Lower lobe of right lung (tissue), 2 donors: ENCODE measurements around the gene HACD1. TPM values are rescaled to one million over a fixed set of nuclear protein-coding genes. Genes with fewer than 3 reads are reported as not detected.
A peak's percentile ranks its signal among the peaks of the same experiment; 100 is the strongest.

Experiments used
- ATAC-seq, 2 donors: fragments of 200-7000 bp; cut with Tn5 transposase; one replicate each; pipeline ENCODE4 v1.9.1; 2020 to 2022; ENCODE audit warnings: mild to moderate bottlenecking in 2 of 2, moderate library complexity in 2 of 2
- DNase-seq: peaks from one replicate; pipeline ENCODE4 v3.0.0-alpha.2; 2020
- H3K27ac ChIP-seq: fragments of 200-600 bp; one replicate; pipeline ENCODE4 v1.8.0; 2022
- H3K27me3 ChIP-seq: fragments of 200-600 bp; one replicate; pipeline ENCODE4 v1.8.0; 2022; ENCODE audit warnings: low read depth
- H3K36me3 ChIP-seq: fragments of 200-600 bp; one replicate; pipeline ENCODE4 v1.8.0; 2022; ENCODE audit warnings: mild to moderate bottlenecking
- H3K4me1 ChIP-seq: fragments of 200-600 bp; one replicate; pipeline ENCODE4 v1.8.0; 2022
- H3K4me3 ChIP-seq: fragments of 200-600 bp; one replicate; pipeline ENCODE4 v1.8.0; 2022; ENCODE audit warnings: mild to moderate bottlenecking
- H3K9me3 ChIP-seq: fragments of 200-600 bp; one replicate; pipeline ENCODE4 v1.8.0; 2022
- intact Hi-C: fragments of 100-400 bp; cut with DNase I; formaldehyde crosslinking; loops from one replicate; pipeline ENCODE4 v1.11.0; 2022
- total RNA-seq: library from RNA; stranded (reverse); fragmentation: NEBNext Ultra II Directional; extraction: Animal tissue kit (Norgen Biotek cat#: 25700); gene quantifications from one replicate; pipeline ENCODE4 v1.2.1, GENCODE V29; 2021
- TF ChIP-seq, protein P1 (sequence below): fragments of 200-600 bp; IDR thresholded peaks from one replicate; pipeline ENCODE4 v1.8.0; 2022; ENCODE audit warnings: antibody characterized with exemption, mild to moderate bottlenecking
- donor health status: DM: no; HTN: yes; CAD: no; lungs with severe emphysema.

Gene HACD1
- total RNA-seq, 1 donor from 2014 or later, result 20.4 TPM

DNA sequence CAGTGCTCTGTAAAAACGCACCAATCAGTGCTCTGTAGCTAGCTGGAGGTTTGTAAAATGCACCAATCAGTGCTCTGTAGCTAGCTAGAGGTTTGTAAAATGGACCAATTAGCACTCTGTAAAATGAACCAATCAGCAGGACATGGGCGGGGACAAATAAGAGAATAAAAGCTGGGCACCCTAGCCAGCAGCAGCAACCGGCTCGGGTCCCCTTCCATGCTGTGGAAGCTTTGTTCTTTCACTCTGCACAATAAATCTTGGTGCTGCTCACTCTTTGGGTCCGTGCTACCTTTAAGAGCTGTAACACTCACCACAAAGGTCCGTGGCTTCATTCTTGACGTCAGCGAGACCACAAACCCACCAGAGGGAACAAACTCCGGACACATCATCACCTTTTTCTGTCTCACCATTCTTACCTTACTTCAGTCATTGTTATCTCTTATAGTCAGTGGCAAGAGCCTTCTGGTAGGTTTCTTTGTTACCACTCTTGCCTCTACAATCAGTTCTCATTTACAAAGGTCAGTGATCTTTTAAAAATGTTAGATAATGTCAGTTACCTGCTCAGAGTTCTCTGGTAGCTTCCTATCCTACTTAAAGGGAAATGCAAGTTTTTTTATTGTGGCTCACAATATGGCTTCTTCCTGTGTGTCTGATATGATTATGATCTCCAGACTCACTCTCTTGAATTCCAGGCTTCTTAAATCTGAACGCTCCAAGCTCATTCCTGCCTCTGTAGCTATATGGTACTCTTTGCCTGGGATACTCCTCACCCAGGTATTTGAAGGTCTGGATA lies 31.3 kb upstream of the HACD1 start:
- peak overlapping the region; percentile 98 for H3K27ac ChIP-seq
- DNase-seq, result no peak
- TF ChIP-seq, protein P1, sequence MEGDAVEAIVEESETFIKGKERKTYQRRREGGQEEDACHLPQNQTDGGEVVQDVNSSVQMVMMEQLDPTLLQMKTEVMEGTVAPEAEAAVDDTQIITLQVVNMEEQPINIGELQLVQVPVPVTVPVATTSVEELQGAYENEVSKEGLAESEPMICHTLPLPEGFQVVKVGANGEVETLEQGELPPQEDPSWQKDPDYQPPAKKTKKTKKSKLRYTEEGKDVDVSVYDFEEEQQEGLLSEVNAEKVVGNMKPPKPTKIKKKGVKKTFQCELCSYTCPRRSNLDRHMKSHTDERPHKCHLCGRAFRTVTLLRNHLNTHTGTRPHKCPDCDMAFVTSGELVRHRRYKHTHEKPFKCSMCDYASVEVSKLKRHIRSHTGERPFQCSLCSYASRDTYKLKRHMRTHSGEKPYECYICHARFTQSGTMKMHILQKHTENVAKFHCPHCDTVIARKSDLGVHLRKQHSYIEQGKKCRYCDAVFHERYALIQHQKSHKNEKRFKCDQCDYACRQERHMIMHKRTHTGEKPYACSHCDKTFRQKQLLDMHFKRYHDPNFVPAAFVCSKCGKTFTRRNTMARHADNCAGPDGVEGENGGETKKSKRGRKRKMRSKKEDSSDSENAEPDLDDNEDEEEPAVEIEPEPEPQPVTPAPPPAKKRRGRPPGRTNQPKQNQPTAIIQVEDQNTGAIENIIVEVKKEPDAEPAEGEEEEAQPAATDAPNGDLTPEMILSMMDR, result no peak
- H3K9me3 ChIP-seq, result no peaks in the 10 kb centered on the region
- H3K4me1 ChIP-seq, result peaks cover 64% of the 10 kb centered on the region
- H3K27me3 ChIP-seq, result no peaks in the 10 kb centered on the region
- no peaks in the 10 kb centered on the region for H3K36me3 ChIP-seq
- no peak for ATAC-seq
- H3K4me3 ChIP-seq, result no peak overlapping the region
- intact Hi-C loops, result no loop called here

DNA sequence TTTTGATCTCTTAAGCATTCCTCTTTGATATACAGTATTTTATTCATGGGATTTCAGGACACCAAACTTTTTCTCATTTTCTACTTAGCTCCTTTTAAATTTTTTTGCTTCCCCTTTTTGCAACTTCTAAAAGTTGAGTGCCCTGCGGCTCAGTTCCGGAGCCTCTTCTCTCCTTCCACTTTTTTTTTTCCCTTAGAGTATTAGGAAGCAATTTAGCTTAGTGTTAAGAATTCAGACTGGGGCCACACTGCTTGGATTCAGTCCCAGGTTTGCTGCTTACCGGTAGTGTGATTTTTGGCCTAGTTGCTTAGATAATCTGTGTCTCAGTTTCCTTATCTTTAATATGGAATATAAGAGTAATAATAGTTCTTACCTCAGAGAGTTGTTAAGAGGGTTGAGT lies 30.2 kb upstream of the HACD1 start:
- peaks cover 68% of the 10 kb centered on the region for H3K4me1 ChIP-seq

DNA sequence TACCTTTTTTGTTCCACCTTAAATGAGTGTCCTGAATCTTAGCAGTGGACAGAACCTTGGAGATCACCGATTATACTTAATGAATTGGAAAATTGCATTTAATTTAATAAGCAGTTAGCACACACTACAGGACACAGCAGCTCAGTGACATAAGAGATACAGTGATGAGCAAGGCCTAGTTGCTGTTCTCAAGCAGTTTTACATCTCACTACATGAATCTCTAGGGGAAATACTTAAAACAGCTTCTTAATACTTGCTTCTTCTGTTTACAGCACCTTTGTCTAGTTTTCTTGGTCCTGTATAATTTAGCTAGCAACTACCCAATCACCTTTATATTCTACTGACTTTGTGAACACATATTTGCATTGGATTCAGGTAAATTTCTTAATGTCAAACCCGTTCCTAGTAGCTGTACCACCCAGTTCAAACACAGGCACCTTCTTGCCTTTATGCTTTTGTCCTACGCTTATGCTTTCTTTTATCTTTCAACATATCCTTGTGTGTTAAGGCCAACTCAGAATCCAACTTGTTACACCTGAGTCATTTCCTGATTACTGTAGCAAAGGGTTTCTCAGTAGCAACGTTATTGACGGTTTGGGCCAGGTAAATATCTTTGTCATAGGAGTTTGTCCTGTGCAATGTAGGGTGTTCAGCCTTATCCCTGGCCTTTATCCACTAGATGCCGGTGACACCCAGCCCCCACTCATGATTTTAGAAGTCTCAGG lies 28.6 kb upstream of the HACD1 start:
- Histone ChIP-seq H3K27me3 (no peaks in the 10 kb centered on the region), H3K4me1 (peaks cover 57% of the 10 kb centered on the region), H3K27ac (peak overlapping the region; percentile 98), H3K4me3 (peak overlapping the region; percentile 80), H3K36me3 (no peaks in the 10 kb centered on the region), H3K9me3 (no peaks in the 10 kb centered on the region)
- peak in 1 of 2 donors; percentile 19 for ATAC-seq
- TF ChIP-seq, protein P1, result no peak
- DNase-seq, result no peak
- intact Hi-C loops, result no loop called here

More for the DNA sequence above, 30.2 kb upstream of the HACD1 start:
- ATAC-seq (peak; percentile 15 to 46), DNase-seq (no peak)
- TF ChIP-seq, protein P1, result no peak
- H3K36me3 ChIP-seq, result no peaks in the 10 kb centered on the region
- H3K27me3 ChIP-seq, result no peaks in the 10 kb centered on the region
- H3K27ac ChIP-seq, result peak overlapping the region; percentile 98
- no peaks in the 10 kb centered on the region for H3K9me3 ChIP-seq
- intact Hi-C loops, result no loop called here
- peak overlapping the region; percentile 9 for H3K4me3 ChIP-seq

DNA sequence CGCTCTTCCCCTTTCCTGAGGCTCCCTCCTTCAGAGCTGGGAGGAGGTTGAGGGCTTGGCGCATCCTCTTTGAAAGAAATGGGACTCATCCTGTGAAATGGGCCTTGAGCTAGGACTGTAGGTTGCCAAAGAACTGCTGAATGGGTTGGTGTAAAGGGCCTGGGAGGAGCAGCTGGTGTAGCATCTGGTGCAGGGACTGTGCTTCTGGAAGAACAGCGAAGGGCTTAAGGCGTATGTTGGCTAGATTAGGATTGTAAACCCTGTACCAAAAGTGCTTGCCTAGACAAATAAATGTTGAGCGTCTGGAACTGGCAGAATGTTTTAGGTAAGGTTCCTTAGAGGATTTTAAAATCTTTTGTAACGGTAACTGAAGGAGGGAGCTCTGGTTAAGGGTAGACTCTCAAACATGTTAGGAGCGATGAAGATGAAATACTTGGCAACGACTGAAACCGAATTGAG lies 27.3 kb upstream of the HACD1 start:
- intact Hi-C loops, result no loop called here
- peaks cover 57% of the 10 kb centered on the region for H3K4me1 ChIP-seq
- peak overlapping the region; percentile 80 for H3K4me3 ChIP-seq
- DNase-seq (no peak), ATAC-seq (peak; percentile 14 to 25)
- no peaks in the 10 kb centered on the region for H3K27me3 ChIP-seq
- TF ChIP-seq, protein P1, result no peak
- peaks cover 2% of the 10 kb centered on the region for H3K9me3 ChIP-seq
- H3K27ac ChIP-seq, result peak overlapping the region; percentile 98
- H3K36me3 ChIP-seq, result no peaks in the 10 kb centered on the region

GRCh38 chr10:17643755-17644484 lies 26.7 kb upstream of the HACD1 start, which contains the start of gene STAM:
STAM (plus strand) TSS chr10:17644151; CDS start chr10:17644340, 189 bp downstream.
- H3K36me3 ChIP-seq, result no peaks in the 10 kb centered on the region
- intact Hi-C loops, result no loop called here
- H3K9me3 ChIP-seq, result peaks cover 2% of the 10 kb centered on the region
- peak within 1 kb of the TSS; percentile 98 for H3K27ac ChIP-seq
- ATAC-seq (peak; percentile 93 to 94), DNase-seq (peak; percentile 92)
- H3K4me1 ChIP-seq, result peaks cover 54% of the 10 kb centered on the region
- TF ChIP-seq, protein P1, result no peak
- H3K4me3 ChIP-seq, result peak within 1 kb of the TSS; percentile 80
- H3K27me3 ChIP-seq, result no peaks in the 10 kb centered on the region
